Activated CD4-positive, alpha-beta T cell treated with anti-CD3 and anti-CD28 coated beads for 24 hours (primary cell): ENCODE data around the gene PDHB.
"Not testable (repeated sequence)": the region's sequence is repeated elsewhere in the genome, so short reads cannot be mapped to it uniquely, and the experiment has no call there.

ENCODE experiments used
- DNase-seq, 2 donors: peaks; one replicate each; pipeline ENCODE4 v3.0.0-alpha.2; 2020; ENCODE audit warnings: low read depth in 2 of 2

PDHB gene

GRCh38 chr3:58433400-58434167 is at the start of gene PDHB:
PDHB (minus strand) TSS chr3:58433832; CDS start chr3:58433809, 23 bp downstream.
- peak; percentile 81 for DNase-seq

GRCh38 chr3:58482917-58483636 is 49.4 kb upstream of the PDHB start:
- no peak for DNase-seq

GRCh38 chr3:58480309-58480708 is 46.7 kb upstream of the PDHB start:
- DNase-seq: no peak

GRCh38 chr3:58478781-58479180 is 45.1 kb upstream of the PDHB start:
- no peak for DNase-seq

DNA sequence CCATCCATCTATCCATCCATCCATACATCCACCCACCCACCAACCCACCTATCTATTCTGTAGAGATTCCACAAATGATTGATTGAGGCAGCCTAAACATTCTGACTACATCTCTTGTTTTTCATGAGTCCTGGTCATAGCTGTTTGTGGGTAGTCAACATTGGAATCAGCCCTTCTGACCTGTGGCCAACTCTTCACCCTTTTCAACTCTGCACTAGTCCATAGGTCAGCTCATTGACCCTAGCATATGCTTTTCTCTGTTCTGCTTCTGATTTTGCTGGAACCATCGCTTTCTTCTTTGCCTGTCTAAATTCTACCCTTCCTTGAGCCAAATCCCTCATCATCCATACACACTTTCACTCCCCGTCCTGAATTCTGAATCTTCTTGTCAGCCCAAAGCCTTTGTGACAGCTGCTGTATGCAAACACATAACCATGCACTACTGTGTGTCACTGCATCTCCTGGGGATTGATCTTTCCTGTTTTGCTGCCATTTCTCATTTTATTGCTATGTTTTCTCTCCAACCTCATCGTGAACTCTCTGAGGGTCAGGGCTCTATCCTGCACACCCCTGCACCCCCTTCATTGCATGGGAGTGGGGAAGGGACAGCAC is 41.4 kb upstream of the PDHB start:
- no peak for DNase-seq

DNA sequence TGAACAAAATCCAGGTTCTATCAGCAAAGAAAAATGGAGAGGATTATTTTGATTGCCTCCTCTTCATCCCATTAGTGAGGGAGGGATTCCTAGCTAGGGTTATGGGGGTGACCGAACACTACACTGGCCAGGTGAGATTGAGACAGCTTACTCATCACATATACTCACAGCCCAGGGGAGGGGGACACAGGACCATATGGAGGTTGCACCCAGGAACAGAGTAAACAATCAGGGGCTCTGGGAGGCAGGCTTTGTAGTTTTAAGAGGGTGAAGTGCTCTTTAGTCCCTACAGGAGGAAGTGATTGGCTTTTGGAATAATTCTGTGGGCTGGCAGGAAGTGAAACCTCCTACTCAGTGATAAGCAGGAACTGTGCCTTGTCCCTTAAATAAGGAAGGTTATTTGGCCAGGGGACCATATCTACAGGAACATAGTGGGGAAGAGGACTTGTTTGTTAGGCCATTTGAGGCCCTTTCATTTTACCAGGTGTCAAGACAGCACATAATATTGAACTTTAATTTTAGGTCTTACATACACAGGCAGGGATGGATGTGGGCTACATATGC is 40.8 kb upstream of the PDHB start:
- DNase-seq: no peak

GRCh38 chr3:58473275-58473674 is 39.6 kb upstream of the PDHB start:
- DNase-seq: no peak

GRCh38 chr3:58471025-58471887 is 37.6 kb upstream of the PDHB start:
- DNase-seq: no peak

GRCh38 chr3:58470363-58471024 is 36.9 kb upstream of the PDHB start:
- DNase-seq: no peak

DNA sequence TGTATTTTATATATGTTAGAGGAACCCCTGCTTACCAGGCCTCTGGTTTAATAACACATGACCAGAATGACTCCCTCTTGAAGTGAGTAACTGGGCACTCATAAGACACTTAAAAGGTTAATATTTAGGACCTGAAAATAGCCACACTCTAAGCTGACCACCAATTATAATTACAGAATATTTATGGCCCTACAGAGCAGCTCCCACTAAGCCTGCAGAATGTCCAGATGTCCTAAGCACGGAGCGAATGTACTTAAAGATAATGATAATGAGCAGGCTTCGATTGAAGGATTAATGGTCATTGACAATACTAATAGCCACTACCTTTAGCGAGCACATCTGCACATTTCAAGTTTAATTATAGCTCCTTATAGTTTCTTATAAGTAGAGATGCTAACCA is 35.5 kb upstream of the PDHB start:
- no peak for DNase-seq

- DNase-seq: no peak
Observed at GRCh38 chr3:58466899-58467563, 33.4 kb upstream of the PDHB start.

DNA sequence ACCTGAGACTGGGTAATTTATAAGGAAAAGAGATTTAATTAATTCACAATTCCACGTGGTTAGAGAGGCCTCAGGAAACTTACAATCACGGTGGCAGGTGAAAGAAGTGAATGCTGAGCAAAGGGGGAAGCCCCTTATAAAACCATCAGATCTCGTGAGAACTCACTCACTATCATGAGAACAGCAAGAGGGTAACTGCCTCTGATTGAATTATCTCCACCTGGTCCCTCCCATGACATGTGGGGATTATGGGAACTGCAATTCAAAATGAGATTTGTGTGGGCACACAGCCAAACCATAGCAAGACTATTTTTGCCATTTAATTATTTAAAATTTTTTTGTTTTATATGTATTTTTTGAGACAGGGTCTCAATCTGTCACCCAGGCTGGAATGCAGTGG is 31.2 kb upstream of the PDHB start:
- DNase-seq: no peak

DNA sequence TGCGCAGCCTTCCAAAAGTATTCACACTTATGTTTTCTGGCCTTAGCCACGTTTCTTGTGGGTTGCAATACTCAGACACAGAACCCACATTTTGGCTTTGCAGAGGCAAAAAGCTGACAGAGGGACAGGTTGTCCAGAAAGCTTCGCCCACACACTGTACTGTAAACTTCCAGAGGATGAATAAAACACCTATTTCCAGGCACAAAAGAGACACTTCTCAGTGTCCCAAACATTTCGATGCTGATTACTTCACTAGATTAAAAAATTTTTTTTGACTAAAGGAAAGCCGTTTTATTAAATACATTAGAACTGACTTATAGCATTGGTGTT is 30.3 kb upstream of the PDHB start:
- no peak for DNase-seq

- DNase-seq: peak; percentile 64 to 68
Observed at GRCh38 chr3:58463181-58463941, 29.7 kb upstream of the PDHB start.

DNA sequence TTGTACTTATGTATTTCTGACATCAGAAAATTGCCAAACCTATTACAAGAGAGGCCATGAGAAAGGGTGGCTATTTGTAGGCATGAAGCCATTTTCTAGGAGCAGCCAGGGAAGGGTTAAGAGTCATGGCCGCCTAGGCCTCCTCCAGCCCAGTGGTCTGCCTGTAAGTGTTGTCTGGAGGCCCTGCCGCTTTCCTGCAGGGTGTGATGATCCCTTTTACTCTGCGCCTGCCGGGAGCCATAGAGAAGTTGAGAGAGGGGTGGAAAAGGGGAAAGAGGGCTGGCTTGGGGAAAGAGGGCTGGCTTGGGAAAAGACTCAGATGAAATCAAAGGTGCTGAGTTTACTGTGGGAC is 29.2 kb upstream of the PDHB start:
- no peak for DNase-seq

DNA sequence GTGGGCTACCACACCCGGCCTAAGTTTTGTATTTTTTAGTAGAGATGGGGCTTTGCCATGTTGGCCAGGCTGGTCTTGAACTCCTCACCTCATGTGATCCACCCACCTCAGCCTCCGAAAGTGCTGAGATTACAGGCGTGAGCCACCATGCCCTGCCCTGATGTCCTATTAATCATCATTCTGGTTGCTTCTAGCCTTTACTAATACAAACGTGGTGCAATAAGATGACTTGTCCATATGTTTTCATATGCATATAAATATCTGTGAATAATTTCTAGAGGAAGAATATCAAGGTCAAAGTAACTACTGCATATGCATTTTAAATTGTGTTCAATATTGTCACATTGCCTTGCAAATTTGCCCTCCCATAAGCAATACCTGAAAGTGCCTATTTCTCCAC is 25.5 kb upstream of the PDHB start:
- DNase-seq: no peak

GRCh38 chr3:58452176-58452575 is 18.5 kb upstream of the PDHB start:
- no peak for DNase-seq

- no peak for DNase-seq
Observed at GRCh38 chr3:58441514-58442450, 8.2 kb upstream of the PDHB start.

GRCh38 chr3:58440996-58441355 is 7.3 kb upstream of the PDHB start:
- DNase-seq: not testable (repeated sequence)
